ENCODE data around the gene EMILIN2.

GRCh38 chr18:2825613-2826175 lies 21.1 kb upstream of the EMILIN2 start:
- TF ChIP-seq CTCF (IDR thresholded peaks at IDR 0.05) (no peak), IRF1 (CRISPR knock-in tag; IDR thresholded peaks at IDR 0.05) (no peak), HMGXB4 (CRISPR knock-in tag; IDR thresholded peaks at IDR 0.05) (no peak), ZNF425 (CRISPR knock-in tag; conservative IDR thresholded peaks at IDR 0.05) (no peak), NR2C2 (CRISPR knock-in tag; IDR thresholded peaks at IDR 0.05) (no peak), USF1 (CRISPR knock-in tag; IDR thresholded peaks at IDR 0.05) (no peak), SMAD3 (CRISPR knock-in tag; IDR thresholded peaks at IDR 0.05; ENCODE audit: borderline replicate concordance) (no peak), ATF3 (CRISPR knock-in tag; conservative IDR thresholded peaks at IDR 0.05) (no peak), PRDM15 (CRISPR knock-in tag; IDR thresholded peaks at IDR 0.05) (no peak), ETV6 (CRISPR knock-in tag; IDR thresholded peaks at IDR 0.05) (no peak)

Data from WTC11 (cell line).